GM19438 (cell line): ENCODE results near the gene CHD1.

ENCODE experiments used
- ATAC-seq: cut with Tn5 transposase; IDR thresholded peaks from one replicate; pipeline ENCODE4 v1.9.1; 2021; ENCODE audit warnings: low read depth; ENCODE audit not compliant: unreplicated experiment

The CHD1 gene

DNA sequence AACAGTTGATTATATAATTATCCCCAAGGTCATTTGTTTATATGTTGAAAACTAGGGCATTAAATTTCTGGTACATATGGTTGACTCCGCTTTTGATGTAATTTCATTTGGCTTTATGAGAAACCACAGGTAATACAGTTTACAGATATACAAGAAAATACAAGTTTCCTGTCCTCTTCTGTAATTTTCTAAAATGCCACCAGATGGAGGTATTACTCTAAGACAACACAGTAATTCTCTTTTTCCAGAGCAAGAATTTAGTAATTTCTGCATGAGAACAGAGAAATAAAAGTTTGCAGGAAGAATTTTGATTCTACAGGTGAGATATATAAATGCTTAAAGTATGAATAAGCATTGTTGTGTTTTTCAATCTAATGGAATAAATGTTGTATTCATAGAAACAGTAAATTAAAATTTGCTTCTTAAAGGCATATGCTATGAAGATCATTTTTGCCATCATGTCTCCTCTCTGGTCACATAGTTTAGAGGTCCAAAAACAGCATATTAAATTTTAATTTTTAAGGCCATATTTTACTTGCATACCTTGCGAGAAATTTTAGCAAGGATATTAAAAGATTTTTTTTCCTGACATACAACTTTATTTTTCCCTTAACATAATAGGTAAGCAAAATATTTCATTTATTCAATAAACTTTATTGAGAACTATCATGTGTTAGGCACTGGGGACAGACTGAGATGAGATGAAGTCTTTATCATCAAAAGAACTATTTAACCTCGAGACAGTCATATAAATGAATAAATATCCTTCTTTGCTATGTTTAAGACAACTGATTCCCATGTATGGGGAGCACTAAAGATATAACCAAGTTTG lies 22.7 kb downstream of the CHD1 start:
- ATAC-seq = peak; percentile 61

DNA sequence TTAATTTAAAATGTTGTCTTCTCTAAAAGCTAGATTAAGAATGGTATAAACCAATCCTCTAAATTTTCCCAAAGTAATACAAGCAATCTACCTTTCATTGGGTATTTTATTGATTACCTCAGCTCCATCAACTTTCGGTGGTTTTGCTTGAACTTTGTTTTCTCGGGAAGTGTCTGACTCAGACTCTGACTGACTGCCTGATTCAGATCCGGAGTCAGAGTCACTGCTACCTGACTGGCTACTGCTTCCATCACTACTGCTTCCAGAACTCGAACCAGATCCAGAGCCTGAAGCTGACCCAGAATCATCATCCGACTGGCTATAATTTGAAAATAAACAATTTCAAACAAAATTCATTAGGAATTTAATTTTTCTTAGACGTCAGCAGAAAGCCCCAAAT lies 24.0 kb downstream of the CHD1 start:
- no peak for ATAC-seq

DNA sequence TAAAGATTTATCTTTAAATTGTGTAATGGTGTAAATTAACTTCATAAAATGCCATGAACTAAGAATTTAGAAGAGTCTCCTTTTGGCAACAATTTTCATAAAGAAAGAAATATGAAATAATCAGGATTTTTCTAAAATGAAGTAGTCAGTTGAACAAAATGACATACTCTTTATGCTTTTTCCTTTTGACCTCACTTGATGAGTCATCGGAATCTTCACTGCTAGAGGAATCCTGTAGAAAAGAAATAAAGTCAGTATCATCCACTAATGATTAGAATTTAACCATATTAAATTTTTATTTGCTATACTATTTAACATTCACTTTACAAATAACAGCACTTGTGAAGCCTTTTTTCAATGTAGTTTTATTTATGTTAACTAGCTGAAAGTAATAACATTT lies 26.1 kb downstream of the CHD1 start:
- ATAC-seq = no peak

DNA sequence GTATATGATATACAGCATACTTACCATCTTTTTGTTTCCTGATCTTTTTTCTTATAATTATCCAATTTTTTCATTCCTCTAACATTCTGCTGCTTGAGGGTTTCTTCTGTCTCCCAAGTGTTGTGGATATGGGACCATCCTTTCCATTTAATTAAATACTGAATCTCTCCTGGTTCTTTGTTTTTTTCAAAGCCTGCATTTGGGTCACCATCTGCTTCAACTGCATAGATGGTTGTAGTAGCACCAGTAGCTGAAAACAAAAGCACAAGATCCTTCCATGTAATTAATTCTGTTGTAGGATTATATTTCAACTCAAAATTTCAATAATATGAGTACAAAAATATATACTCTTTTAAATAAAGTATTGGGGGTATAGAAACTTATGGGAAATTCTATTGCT lies 29.4 kb downstream of the CHD1 start:
- no peak for ATAC-seq

DNA sequence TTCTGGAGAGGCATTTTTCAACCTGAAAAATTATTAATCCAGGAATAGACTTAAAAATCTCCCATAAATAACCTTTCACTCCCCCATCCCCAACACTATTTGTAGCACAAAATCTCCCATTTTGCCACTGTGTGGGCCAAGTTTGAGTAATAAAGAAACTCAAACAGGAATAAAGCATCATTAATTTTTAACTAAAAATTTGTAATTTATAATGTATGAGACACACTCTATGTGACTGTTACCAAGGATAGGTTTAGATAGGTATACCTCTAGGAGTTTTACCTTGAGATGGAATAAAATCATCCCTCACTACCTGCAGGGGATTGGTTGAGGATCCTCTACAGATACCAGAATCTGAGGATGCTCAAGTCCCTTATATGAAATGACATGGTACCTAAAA lies 30.1 kb downstream of the CHD1 start:
- ATAC-seq = peak; percentile 53

DNA sequence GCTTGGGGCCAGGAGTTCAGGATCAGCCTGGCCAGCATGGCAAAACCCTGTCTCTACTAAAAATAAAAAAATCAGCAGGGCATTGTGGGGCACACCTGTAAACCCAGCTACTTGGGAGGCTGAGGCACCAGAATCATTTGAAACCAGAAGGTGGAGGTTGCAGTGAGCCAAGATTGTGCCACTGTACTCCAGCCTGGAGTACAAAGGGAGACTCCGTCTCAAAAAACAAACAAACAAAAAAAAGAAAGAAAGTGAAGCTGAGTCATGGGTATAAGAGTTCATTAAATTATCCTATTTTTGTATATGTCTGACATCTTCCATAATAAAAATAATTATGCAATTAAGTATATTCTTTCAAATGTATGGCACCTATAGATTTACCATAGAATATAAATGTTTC lies 37.2 kb downstream of the CHD1 start:
- ATAC-seq = no peak

DNA sequence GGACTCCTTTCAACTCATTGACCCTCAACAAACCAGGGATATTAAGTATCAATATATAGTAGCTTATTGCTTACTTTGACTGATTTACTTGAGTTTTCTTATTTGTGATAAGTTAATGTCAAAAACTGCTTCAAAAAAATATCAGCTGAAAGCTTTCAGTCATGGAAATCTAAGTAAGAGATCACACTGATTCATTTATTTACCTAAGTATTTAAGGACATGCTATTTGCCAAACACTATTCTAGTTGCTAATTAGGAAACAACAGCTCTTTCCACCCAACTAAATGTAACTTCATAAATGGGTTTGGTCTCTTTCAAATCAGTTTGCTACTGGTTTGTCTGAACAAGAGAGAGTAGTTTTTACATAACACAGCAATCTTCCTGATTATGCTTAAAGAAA lies 48.2 kb downstream of the CHD1 start:
- no peak for ATAC-seq

DNA sequence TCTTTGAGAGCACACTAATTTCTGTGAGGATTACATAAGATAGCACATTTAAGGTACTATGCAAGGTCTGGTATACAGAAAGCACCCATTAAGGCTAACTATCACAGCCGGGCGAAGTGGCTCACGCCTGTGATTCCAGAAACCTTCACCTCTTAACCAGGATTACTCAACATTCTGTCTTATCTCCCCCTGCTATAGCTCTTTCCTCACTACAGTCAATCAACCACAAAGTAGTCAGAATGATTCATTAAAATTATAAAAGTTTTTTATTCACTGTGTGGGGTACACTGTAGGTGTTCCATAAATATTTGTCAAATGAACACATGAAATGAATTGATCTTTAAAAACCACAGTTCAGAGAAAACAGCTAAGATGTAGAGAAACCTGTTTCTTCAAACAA lies 48.7 kb downstream of the CHD1 start:
- no peak for ATAC-seq

DNA sequence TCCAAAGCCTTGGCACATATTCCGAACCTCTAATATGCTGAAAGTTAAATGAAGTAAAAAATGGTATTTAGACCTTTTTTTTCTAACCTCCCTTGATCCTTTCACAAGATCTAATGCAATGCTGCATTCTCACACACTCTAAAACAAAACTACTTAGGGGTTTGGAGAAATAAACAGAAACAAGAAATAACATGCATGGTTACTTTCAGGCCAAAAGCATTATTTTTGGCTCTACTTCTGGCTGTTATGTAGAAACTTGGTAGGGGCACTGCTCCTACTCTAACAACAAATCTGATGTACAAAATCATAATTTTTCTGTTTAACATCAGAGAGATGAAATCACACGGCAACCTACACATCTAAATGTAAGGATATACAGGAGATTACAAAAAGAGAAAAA lies 51.2 kb downstream of the CHD1 start:
- ATAC-seq = no peak

DNA sequence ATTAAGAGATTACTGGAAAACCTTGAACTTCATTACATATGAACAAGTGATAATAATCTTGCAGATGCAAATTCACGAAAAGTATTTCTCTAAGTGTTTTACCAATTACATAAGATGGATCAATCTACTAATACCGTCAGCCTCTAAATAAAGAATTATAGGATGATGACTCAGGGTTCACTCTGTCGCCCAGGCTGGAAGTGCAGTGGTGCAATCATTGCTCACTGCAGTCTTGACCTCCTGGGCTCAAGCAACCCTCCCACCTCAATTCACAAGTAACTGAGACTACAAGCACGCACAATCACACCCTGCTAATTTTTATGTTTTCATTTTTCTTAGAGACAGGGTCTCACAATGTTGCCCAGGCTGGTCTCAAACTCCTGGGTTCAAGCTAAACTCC lies 56.1 kb downstream of the CHD1 start:
- no peak for ATAC-seq

DNA sequence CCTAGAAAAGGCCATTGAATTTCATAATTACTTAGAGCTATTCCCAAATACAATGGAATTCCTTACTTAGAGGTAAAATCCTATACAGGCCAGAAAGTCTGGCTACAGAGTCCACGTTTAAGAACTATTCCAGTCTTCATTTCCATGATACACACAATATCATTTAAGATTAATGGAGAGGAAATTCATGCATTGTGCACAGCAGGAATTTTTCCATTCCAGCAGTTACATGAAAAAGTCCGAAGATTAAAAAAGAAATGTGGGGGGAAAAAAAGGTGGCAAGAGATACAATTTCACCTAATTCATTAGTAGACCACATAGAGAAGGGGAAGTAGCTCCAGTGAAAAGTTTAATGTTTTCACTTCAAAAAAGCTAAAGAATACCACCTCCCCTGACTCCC lies 63.1 kb downstream of the CHD1 start:
- no peak for ATAC-seq

DNA sequence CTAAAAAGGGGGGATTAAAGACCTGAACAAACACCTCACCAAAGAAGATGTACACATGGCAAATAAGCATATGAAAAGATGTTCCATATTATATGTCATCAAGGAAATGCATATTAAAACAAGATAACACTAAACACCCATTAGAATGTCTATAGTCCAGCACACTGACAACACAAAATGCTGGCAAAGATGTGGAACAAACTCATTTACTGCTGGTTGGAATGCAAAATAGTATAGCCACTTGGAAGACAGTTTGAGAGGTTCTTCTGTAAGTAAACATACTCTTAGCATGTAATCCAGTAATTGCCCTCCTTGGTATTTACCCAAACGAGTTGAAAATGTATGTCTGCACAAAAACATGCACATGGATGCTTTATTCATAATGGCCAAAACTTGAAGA lies 81.8 kb downstream of the CHD1 start:
- ATAC-seq = no peak

DNA sequence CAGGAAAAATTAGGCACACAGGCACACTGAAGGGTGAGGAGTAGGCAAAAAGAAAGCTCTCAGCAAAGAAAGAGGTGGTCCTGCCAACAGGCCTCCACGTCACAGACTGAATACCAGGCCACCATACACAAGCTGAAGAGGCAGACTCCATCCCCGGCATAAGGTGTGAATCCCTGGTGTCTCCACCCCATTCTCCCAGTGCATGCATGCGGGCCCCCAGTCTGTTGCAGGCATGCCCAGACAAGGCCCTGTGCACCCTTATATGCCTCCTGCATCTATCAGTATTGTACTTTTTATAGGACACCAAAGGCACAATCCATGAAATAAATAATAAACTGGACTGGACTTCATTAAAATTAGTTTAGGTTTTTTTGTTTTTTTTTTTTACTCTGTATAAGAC lies 82.3 kb downstream of the CHD1 start:
- ATAC-seq = no peak

DNA sequence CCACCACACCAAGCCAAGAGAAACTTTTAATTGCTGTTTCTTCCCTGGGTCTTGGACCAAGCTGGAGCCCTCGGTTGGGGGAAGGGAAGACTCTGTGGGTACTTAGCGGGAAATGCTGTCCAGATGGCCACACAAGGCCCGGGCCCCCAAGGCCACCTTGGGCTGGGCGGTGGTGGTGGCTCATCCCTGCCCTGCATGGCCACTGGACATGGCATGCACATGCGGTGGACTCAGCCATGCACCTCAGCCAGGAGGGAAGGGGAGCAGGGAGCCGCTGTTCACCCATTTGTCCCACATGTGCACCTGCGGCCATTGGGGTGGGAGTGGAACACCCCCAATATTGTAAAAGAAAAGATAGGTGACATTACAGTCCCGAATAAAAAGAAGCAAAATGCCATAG lies 82.9 kb downstream of the CHD1 start:
- ATAC-seq = no peak

DNA sequence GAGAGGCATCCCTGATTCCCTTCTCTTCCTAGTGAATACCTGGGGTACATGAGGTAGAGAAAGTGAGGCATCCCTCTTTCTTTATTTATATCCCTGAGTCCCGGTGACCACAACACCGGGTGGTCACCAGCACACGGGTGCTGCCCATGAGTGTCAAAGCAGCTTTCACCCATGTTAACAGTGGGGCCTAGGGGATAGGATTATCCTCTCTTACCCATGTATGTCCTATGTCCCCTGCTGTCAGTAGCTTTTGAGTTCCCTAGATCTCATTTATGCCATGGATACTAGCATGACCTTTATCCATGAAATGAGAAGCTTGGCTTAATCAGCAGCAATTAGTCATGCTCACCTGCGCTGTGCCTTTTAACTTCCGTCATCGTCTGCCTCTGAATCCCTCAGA lies 83.9 kb downstream of the CHD1 start:
- no peak for ATAC-seq

DNA sequence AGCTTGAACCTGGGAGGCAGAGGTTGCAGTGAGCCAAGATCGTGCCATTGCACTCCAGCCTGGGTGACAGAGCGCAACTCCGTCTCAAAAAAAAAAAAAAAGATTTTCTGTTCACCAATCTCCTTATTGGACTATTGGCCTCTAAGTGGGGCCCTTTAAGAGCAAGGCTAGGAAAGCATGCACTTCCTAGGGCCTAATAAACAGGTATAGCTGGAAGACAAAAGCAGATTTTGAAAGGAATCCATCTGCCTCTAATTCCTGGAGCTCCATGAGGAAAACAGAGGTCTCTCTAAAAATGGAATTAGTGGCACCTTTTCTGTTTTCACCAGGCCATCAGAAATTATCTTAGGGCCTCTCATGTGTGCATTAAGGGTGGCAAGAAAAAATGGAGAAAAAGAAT lies 85.3 kb downstream of the CHD1 start:
- ATAC-seq = no peak

DNA sequence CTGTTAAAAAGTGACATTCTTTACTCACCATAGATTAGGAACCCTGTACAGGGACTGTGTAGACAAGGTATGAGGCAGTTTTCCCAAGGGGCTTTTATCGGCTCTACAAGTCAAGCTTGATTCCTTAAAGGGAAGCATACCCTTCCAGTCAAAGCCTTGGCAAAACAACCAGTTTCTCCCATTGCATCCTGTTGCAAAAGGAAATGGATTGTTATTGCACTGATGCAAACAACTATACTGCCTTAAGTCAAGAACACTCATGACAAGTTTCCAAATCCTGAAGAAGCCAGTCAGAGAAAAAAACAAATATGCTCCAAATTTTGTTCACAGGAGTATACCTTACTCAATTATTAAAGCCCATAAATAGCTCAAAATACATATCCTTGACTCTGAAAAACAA lies 87.9 kb downstream of the CHD1 start:
- no peak for ATAC-seq

DNA sequence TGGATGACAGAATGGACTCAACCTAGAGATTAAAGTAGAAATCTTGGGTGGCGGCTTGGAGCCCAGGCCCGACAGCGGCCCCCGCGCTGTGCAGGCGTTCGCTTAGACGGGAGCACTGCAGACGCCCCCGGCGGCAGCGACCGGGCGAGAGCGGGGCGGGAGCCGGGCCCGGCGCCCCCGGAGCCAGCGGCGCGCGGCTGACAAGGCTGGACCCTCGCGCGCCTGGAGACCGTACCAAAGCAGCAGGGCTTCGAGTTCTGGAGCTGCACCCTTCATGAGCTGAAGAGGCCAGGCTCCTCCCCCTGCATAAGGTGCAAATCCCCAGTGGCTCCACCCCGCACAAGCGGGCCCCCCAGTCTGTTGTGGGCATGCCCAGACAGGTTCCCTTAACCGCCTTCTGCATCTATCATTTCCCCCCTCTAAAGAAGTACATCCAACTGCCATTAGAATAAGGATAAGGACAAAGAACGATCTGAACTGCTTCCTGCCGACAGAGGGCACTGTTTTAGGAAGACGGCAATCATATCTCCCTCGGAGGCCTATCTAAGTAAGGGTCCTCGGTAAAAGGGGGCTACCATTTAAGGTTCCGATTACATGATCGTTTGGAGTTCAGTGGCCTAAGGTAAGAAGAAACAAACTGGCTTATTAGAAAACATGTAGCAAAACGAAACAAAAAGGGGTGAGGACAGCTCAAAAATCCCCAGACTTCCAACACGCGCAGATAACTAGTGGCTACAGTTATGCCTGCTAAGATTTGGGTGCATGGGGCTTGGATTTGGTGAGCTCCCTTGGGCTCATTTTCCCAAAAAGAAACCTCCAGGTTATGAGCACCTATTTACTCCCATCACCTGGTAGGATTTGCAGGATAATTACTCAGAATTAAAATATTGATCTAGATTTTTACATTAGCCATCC lies 89.1 kb downstream of the CHD1 start:
- no peak for ATAC-seq

DNA sequence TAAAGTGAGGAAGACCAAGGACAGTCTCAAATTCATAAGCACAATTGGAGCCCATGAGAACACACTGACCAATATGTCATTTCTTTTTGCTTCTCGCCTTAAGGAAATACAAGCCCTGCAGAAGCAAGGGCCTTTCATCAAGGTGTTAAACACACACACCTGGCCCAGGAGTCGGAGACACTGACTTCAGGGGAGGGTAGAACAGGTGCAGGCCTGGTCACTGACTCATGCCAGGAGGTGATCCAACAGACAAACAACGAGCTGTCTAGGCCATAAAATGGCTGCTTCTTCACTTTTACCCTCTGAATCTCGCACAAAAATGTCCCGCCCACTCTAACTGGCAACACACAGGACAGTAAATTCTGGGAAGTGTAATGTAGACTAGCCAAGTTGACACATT lies 92.6 kb downstream of the CHD1 start:
- no peak for ATAC-seq

DNA sequence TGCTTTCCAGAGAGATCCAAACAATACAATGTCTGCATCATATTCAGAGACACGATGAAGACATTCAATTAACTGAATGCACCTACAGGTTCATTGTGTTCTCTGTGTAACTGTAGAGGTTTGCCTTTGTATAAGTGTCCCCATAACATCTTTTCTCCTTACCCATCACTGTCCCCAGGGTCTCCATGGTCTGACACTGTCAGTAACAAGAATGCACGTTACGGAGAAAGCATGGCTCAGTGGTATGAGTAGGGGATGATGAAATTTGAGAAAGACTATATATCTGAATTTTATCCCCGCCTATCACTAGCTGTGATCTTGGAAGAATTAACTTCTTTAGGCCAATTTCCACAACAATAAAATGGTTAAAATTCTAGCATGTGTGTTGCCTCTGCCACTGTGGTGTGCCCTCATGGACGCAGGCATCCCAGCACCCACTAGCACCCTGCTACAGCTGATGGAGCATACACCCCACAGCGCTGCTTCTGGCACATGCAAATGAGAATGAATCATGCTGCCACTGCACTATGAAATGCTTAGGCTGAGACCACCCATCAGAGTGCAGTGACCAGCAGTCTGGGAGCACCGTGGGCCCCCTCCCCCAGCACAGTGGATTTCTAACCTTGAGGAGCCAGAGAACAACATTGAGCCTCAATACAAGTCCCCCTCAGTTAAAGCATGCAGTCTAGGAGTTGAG lies 101.1 kb downstream of the CHD1 start:
- ATAC-seq = no peak

DNA sequence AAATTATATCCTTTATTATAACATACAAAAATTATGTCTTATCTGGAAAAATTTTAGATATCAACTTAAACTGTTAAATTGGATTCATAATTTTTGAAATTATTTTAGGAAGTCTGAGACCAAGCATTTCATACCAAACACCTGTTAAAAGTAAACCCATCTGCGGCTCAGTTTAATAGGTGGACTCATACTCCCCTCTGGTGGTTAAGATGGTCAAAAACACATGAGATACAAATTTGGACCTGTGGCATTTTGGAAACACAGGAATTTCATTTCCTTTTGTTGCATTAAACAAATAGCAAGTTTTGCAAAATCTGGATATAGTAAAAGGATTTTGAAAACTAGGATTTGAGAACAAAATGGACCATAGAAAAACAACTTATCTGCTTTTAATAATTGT lies 101.6 kb downstream of the CHD1 start:
- ATAC-seq = no peak
